ENCODE results near the gene ZMIZ1.

The ZMIZ1 gene

GRCh38 chr10:79138449-79139123 lies 69.8 kb downstream of the ZMIZ1 start:
- H3K27me3 ChIP-seq (ENCODE audit: insufficient read depth, low read length) = no peaks in the 10 kb centered on the region
- no peak overlapping the region for H2AFZ ChIP-seq (ENCODE audit: low read depth, low read length)
- H3K4me3 ChIP-seq (ENCODE audit: low read length) = no peak overlapping the region
- peaks cover 18% of the 10 kb centered on the region for H3K4me1 ChIP-seq (ENCODE audit: insufficient read depth, low read length)
- peaks cover 25% of the 10 kb centered on the region for H3K36me3 ChIP-seq (ENCODE audit: insufficient read depth, low read length)
- no peaks in the 10 kb centered on the region for H3K9me3 ChIP-seq (ENCODE audit: low read length)

DNA sequence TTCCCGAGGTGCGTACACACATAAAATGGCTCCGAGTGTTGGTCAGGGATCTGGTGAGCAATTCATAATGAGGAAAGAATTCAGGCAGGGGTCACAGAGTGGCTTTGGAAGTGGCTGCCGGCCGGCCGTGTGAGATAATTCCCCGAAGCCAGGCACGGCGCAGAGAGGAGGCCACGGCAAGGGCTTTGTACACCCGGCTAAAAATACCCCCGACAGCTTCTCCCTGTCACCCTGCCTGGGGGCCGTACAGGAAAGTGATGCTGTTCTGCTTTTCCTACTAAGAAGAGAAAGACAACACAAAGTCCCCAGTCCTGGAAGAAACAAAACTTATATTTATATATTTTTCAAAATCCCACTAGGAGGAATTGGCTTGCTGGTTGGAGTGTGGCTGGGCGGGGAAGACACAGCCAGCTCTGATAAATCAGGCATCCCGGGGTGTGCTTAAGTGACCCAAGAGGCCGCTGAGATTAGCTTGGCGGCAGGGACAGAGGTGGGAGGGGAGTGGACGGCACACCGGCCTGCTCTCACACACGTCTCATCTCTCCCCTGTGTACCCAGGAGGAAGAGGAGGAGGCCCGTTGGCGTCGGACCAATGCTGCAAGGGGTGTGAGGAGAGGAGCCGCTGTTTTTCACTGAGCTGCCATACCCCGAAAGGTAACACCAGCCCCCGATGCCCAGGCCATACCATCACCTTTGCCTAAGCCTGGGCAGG lies 70.5 kb downstream of the ZMIZ1 start:
- H3K9me3 ChIP-seq (ENCODE audit: low read length) = no peaks in the 10 kb centered on the region
- no peaks in the 10 kb centered on the region for H3K27me3 ChIP-seq (ENCODE audit: insufficient read depth, low read length)
- H3K4me1 ChIP-seq (ENCODE audit: insufficient read depth, low read length) = peaks cover 15% of the 10 kb centered on the region
- H3K36me3 ChIP-seq (ENCODE audit: insufficient read depth, low read length) = peaks cover 25% of the 10 kb centered on the region
- no peak overlapping the region for H3K4me3 ChIP-seq (ENCODE audit: low read length)
- no peak overlapping the region for H2AFZ ChIP-seq (ENCODE audit: low read depth, low read length)

- Histone ChIP-seq H3K36me3 (ENCODE audit: insufficient read depth, low read length) (peaks cover 25% of the 10 kb centered on the region), H3K4me1 (ENCODE audit: insufficient read depth, low read length) (peaks cover 12% of the 10 kb centered on the region), H3K9me3 (ENCODE audit: low read length) (no peaks in the 10 kb centered on the region), H2AFZ (ENCODE audit: low read depth, low read length) (no peak overlapping the region), H3K27me3 (ENCODE audit: insufficient read depth, low read length) (no peaks in the 10 kb centered on the region), H3K4me3 (ENCODE audit: low read length) (no peak overlapping the region)
Measured at GRCh38 chr10:79140085-79140793, 71.5 kb downstream of the ZMIZ1 start.

GRCh38 chr10:79140855-79141254 lies 72.1 kb downstream of the ZMIZ1 start:
- no peaks in the 10 kb centered on the region for H3K9me3 ChIP-seq (ENCODE audit: low read length)
- H3K4me1 ChIP-seq (ENCODE audit: insufficient read depth, low read length) = peaks cover 6% of the 10 kb centered on the region
- no peak overlapping the region for H2AFZ ChIP-seq (ENCODE audit: low read depth, low read length)
- no peaks in the 10 kb centered on the region for H3K27me3 ChIP-seq (ENCODE audit: insufficient read depth, low read length)
- peaks cover 25% of the 10 kb centered on the region for H3K36me3 ChIP-seq (ENCODE audit: insufficient read depth, low read length)
- H3K4me3 ChIP-seq (ENCODE audit: low read length) = no peak overlapping the region

DNA sequence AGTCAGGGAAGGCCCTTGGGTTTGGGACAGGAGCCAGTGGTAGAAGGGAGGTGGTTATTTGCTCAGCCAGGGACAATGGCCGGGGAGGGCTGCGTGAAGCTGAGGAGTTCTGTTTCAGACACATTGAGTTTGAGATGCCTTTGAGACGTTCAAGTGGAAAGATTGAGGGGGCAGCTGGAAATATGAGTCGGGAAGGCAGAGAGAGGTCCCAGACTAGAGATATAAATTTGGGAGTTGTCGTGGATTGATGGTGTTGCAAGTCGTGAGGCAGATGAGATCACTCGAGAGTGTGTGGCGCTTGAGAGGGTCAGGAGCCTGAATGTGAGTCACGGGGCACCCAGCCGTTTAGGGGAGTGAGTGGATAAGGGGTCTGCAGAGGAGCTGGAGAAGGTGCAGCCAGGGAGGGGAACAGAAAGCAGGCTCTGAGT lies 73.3 kb downstream of the ZMIZ1 start:
- Histone ChIP-seq H3K36me3 (ENCODE audit: insufficient read depth, low read length) (peaks cover 25% of the 10 kb centered on the region), H3K4me1 (ENCODE audit: insufficient read depth, low read length) (peaks cover 3% of the 10 kb centered on the region)

GRCh38 chr10:79142522-79143309 lies 74.0 kb downstream of the ZMIZ1 start:
- Histone ChIP-seq H3K4me1 (ENCODE audit: insufficient read depth, low read length) (peaks cover 3% of the 10 kb centered on the region), H3K36me3 (ENCODE audit: insufficient read depth, low read length) (peaks cover 25% of the 10 kb centered on the region), H3K9me3 (ENCODE audit: low read length) (no peaks in the 10 kb centered on the region), H3K27me3 (ENCODE audit: insufficient read depth, low read length) (no peaks in the 10 kb centered on the region), H2AFZ (ENCODE audit: low read depth, low read length) (no peak overlapping the region), H3K4me3 (ENCODE audit: low read length) (no peak overlapping the region)

More for the DNA sequence above, 73.3 kb downstream of the ZMIZ1 start:
- H3K4me3 ChIP-seq (ENCODE audit: low read length) = no peak overlapping the region
- no peaks in the 10 kb centered on the region for H3K27me3 ChIP-seq (ENCODE audit: insufficient read depth, low read length)
- H3K9me3 ChIP-seq (ENCODE audit: low read length) = no peaks in the 10 kb centered on the region
- no peak overlapping the region for H2AFZ ChIP-seq (ENCODE audit: low read depth, low read length)

DNA sequence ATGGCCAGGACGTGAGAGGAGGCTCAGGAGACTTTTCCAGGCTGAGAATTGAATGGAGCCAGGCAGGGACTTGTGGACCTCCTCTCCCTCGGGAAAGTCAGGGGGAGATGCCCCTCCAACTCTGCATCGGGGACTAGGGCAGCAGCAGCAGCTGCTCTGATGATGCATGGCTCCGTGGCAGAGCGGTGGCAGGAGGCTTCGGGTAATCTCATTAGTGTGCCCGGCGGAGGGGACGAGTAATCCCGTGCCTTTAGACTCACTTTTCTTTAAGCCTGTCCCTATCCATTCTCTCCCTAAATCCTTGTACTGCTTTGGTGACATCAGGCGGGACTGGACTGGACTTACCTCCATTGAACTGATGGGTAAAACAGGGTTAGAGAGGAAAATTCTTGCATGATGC lies 75.1 kb downstream of the ZMIZ1 start:
- Histone ChIP-seq H3K4me1 (ENCODE audit: insufficient read depth, low read length) (peaks cover 2% of the 10 kb centered on the region), H3K36me3 (ENCODE audit: insufficient read depth, low read length) (peaks cover 27% of the 10 kb centered on the region), H3K9me3 (ENCODE audit: low read length) (no peaks in the 10 kb centered on the region), H2AFZ (ENCODE audit: low read depth, low read length) (no peak overlapping the region), H3K27me3 (ENCODE audit: insufficient read depth, low read length) (no peaks in the 10 kb centered on the region), H3K4me3 (ENCODE audit: low read length) (no peak overlapping the region)

DNA sequence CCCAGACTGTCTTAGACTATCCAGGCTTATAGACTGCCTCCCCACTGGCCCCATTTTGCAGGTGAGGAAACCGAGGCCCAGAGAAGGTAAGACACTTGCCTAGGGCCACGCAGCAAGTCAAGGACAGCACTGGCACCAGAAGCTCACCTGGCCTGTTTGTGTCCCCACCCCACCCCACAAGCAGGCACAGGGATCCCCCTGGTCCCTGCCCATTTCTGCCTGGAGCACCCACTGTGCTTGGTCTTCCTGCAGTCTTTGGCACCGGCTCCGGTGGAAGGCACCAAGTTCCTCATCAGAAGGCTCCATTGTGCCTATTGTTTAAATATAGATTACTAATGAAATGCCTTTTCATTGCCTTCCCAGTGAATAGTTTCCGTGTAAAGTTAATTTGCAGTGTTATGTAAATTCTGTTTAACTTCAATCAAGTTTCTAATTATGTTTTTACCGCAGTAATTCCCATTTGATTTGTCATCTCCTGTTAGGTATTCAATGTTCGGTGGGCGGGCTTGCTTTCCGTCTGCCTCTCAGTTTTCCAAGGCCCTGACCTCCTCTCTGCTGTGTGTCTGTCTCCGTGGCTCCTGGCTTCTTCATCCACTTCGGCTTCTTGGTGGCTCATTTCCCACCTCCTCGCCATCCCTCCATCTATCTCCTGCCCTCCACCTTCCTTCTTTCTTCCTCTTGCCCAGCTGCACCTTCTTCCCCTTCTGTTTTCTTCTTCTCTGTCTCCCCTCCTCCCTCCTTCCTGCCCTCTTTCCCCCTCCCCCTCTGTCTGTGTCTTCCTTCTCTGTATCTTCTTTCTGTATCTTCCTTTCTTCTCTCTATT lies 75.8 kb downstream of the ZMIZ1 start:
- Histone ChIP-seq H3K9me3 (ENCODE audit: low read length) (no peaks in the 10 kb centered on the region), H3K36me3 (ENCODE audit: insufficient read depth, low read length) (peaks cover 26% of the 10 kb centered on the region), H2AFZ (ENCODE audit: low read depth, low read length) (no peak overlapping the region), H3K4me3 (ENCODE audit: low read length) (no peak overlapping the region), H3K27me3 (ENCODE audit: insufficient read depth, low read length) (no peaks in the 10 kb centered on the region), H3K4me1 (ENCODE audit: insufficient read depth, low read length) (peaks cover 5% of the 10 kb centered on the region)

- Histone ChIP-seq H3K36me3 (ENCODE audit: insufficient read depth, low read length) (peaks cover 22% of the 10 kb centered on the region), H3K4me1 (ENCODE audit: insufficient read depth, low read length) (peaks cover 8% of the 10 kb centered on the region), H2AFZ (ENCODE audit: low read depth, low read length) (no peak overlapping the region), H3K4me3 (ENCODE audit: low read length) (no peak overlapping the region), H3K9me3 (ENCODE audit: low read length) (no peaks in the 10 kb centered on the region), H3K27me3 (ENCODE audit: insufficient read depth, low read length) (no peaks in the 10 kb centered on the region)
Measured at GRCh38 chr10:79145174-79145483, 76.4 kb downstream of the ZMIZ1 start.

DNA sequence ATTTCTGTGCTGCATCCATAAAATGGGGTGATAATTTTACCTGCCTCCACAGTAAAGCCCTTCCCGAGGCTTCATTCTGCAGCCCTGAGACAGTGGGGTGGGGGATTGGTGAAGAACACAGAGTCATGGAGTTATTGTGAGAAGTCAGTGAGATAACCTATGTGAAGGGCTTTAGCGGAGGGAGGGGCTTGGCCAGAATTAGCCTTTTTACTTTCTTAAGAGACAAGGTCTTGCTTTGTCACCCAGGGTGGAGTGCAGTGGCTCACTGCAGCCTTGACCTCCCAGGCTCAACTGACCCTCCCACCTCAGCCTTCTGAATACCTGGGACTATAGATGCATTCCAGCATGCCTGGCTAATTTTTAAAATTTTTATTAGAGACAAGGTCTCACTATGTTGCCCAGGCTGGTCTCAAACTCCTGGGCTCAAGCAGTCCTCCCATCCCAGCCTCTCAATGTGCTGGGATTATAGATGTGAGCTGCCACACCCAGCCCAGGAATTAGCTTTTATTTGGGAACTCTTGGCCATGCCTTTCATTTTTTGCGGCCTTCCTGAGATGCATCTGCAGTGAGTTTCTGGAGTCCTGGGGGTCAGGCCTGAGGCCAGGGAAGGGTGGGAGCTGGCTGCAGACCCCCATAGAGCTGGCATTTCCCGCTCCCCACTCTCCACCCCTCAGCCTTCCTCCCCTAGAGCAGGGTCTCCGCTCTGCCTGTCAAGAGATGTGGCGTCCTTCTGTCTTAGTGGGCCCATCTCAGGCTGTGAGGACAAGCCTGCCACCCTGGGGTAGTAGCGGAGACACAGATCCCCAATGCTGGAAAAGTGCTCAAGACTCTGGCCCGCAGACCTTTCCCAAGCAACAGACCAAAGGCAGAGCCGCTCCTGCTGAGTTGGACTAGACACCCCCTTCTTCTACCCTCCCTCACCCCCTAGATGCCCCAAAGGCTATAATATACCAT lies 77.0 kb downstream of the ZMIZ1 start:
- H3K4me3 ChIP-seq (ENCODE audit: low read length) = no peak overlapping the region
- H3K36me3 ChIP-seq (ENCODE audit: insufficient read depth, low read length) = peaks cover 18% of the 10 kb centered on the region
- H3K4me1 ChIP-seq (ENCODE audit: insufficient read depth, low read length) = peaks cover 8% of the 10 kb centered on the region
- H3K27me3 ChIP-seq (ENCODE audit: insufficient read depth, low read length) = no peaks in the 10 kb centered on the region
- no peak overlapping the region for H2AFZ ChIP-seq (ENCODE audit: low read depth, low read length)
- no peaks in the 10 kb centered on the region for H3K9me3 ChIP-seq (ENCODE audit: low read length)

GRCh38 chr10:79146611-79147130 lies 77.9 kb downstream of the ZMIZ1 start:
- no peaks in the 10 kb centered on the region for H3K9me3 ChIP-seq (ENCODE audit: low read length)
- no peak overlapping the region for H2AFZ ChIP-seq (ENCODE audit: low read depth, low read length)
- peaks cover 14% of the 10 kb centered on the region for H3K36me3 ChIP-seq (ENCODE audit: insufficient read depth, low read length)
- peaks cover 8% of the 10 kb centered on the region for H3K4me1 ChIP-seq (ENCODE audit: insufficient read depth, low read length)
- H3K4me3 ChIP-seq (ENCODE audit: low read length) = no peak overlapping the region
- no peaks in the 10 kb centered on the region for H3K27me3 ChIP-seq (ENCODE audit: insufficient read depth, low read length)
